Spleen (tissue), 11 donors: ENCODE measurements around the gene ECT2L. TPM values are rescaled to one million over a fixed set of nuclear protein-coding genes. Genes with fewer than 3 reads are reported as not detected.

Source experiments
- DNase-seq: peaks from one replicate; pipeline ENCODE4 v3.0.0-alpha.2; 2020
- H3K27ac ChIP-seq, 8 donors: fragments of 200-600 bp; sonication (generic) in 7 of 8; 1 replicate in 4 of 8; 2 replicates in 4 of 8; pipeline versions ENCODE4 v1.5.0 to v1.8.0; 2016 to 2021; ENCODE audit warnings: inconsistent platforms in 4 of 8, mild to moderate bottlenecking in 4 of 8, moderate library complexity in 1 of 8
- H3K27me3 ChIP-seq, 7 donors: fragments of 200-600 bp; sonication (generic) in 6 of 7; replicated peaks in 1 of 7; 1 replicate in 4 of 7; 2 replicates in 3 of 7; pipeline versions ENCODE4 v1.5.0 to v1.8.0; 2016 to 2021; ENCODE audit warnings: inconsistent platforms in 3 of 7, mild to moderate bottlenecking in 1 of 7
- H3K36me3 ChIP-seq, 6 donors: fragments of 200-600 bp; sonication (generic) in 5 of 6; 1 replicate in 4 of 6; 2 replicates in 2 of 6; pipeline versions ENCODE4 v1.5.0 to v1.8.0; 2016 to 2021; ENCODE audit warnings: inconsistent platforms in 2 of 6
- H3K4me1 ChIP-seq, 6 donors: fragments of 200-600 bp; sonication (generic) in 5 of 6; 1 replicate in 3 of 6; 2 replicates in 3 of 6; pipeline versions ENCODE4 v1.5.0 to v1.8.0; 2016 to 2021; ENCODE audit warnings: inconsistent platforms in 3 of 6
- H3K4me3 ChIP-seq, 8 donors: fragments of 200-600 bp; sonication (generic) in 7 of 8; 1 replicate in 4 of 8; 2 replicates in 4 of 8; pipeline versions ENCODE4 v1.5.0 to v1.8.0; 2016 to 2021; ENCODE audit warnings: inconsistent platforms in 4 of 8, mild to moderate bottlenecking in 4 of 8, moderate library complexity in 2 of 8
- H3K9me3 ChIP-seq, 8 donors: fragments of 200-600 bp; sonication (generic) in 7 of 8; 1 replicate in 4 of 8; 2 replicates in 4 of 8; pipeline versions ENCODE4 v1.5.0 to v1.8.0; 2016 to 2021; ENCODE audit warnings: inconsistent platforms in 4 of 8
- POLR2A ChIP-seq, 3 donors: fragments of 450-650 bp; IDR thresholded peaks; one replicate each; pipeline ENCODE4 v1.5.1; 2017; ENCODE audit warnings: antibody characterized with exemption in 3 of 3, mild to moderate bottlenecking in 1 of 3
- POLR2AphosphoS5 ChIP-seq, 3 donors: sonication (generic); formaldehyde crosslinking; IDR thresholded peaks; one replicate each; pipeline ENCODE4 v1.5.1; 2017; ENCODE audit warnings: antibody characterized with exemption in 3 of 3
- WGBS, 5 donors: extraction: QIAGEN DNeasy Blood & Tissue Kit in 3 of 5; methylation state at CpG; one replicate each; pipeline versions ENCODE4 v1.1.5 to v1.1.7; 2013 to 2018; 5-methylcytosine and 5-hydroxymethylcytosine counted together
- intact Hi-C: fragments of 100-400 bp; cut with DNase I; formaldehyde crosslinking; loops from one replicate; pipeline ENCODE4 v1.15.0; 2023; ENCODE audit warnings: low total_unique reads
- polyA plus RNA-seq, 3 donors: library from polyadenylated mRNA; stranded (reverse); fragments of 200-250 nt; gene quantifications; one replicate each; pipeline ENCODE4 v1.2.1, GENCODE V29; 2013
- total RNA-seq, 7 donors: library from RNA; depleted of rRNA in 3 of 7; stranded (reverse); fragments of >200 nt in 3 of 7; fragmentation: NEBNext Ultra II Directional in 4 of 7; extraction: Animal tissue kit (Norgen Biotek cat#: 25700) in 4 of 7; gene quantifications; one replicate each; pipeline versions ENCODE4 v1.1.0 to v1.2.1, GENCODE V29; 2016 to 2021
- TF ChIP-seq, protein P1 (sequence below), 11 experiments: fragments of 200-600 bp in 7 of 11; fragments of 450-650 bp in 4 of 11; sonication (generic) in 4 of 11; IDR thresholded peaks in 8 of 11; conservative IDR thresholded peaks in 3 of 11; 1 replicate in 7 of 11; 2 replicates in 4 of 11; pipeline versions ENCODE4 v1.4.0 to v1.8.0; 2016 to 2021; ENCODE audit warnings: antibody characterized with exemption in 11 of 11, inconsistent platforms in 4 of 11, mild to moderate bottlenecking in 1 of 11
- donor health status: healthy with polysubstance abuse.
- donor health status: DM: no; HTN: no; CAD: no; lungs with moderate emphysema.
- donor health status: DM: no; HTN: no; CAD: no.
- donor health status: Bipolar disorder and iron deficiency.
- donor health status: healthy.
- donor health status: DM: no; HTN: no; CAD: no.
- donor health status: DM: yes; HTN: yes; CAD: no.

The ECT2L gene
- total and polyA plus RNA-seq, 10 donors = 0.12 to 0.17 (median 0.13) TPM; not detected in 7

DNA sequence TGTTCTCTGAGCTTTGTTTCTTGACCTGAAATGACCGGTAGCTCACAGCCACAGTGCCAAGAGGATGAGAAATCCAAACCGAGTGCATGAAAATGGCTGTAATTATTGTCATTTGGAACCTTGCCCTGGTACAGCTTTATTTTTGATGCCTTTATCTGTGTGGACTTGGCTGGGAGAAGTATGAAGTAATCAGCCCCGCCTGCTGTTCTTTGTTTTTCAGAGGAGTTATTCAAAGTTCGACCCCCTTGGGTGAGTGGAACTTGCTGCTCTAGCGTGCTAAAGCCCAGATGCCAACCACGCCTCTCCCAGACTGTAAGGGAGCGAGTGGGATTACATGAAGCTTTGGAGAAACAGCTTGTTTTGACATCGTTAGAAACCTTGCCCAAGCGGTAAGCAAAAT lies 48.3 kb downstream of the ECT2L start:
- Histone ChIP-seq H3K9me3 (no peaks in the 10 kb centered on the region), H3K27me3 (no peaks in the 10 kb centered on the region), H3K4me3 (no peak overlapping the region), H3K4me1 (no peaks in the 10 kb centered on the region), H3K27ac (no peak overlapping the region), H3K36me3 (no peaks in the 10 kb centered on the region)
- TF ChIP-seq POLR2AphosphoS5 (IDR thresholded peaks at IDR 0.05) = no peak
- no peak for TF ChIP-seq POLR2A (IDR thresholded peaks at IDR 0.05)
- TF ChIP-seq, protein P1, sequence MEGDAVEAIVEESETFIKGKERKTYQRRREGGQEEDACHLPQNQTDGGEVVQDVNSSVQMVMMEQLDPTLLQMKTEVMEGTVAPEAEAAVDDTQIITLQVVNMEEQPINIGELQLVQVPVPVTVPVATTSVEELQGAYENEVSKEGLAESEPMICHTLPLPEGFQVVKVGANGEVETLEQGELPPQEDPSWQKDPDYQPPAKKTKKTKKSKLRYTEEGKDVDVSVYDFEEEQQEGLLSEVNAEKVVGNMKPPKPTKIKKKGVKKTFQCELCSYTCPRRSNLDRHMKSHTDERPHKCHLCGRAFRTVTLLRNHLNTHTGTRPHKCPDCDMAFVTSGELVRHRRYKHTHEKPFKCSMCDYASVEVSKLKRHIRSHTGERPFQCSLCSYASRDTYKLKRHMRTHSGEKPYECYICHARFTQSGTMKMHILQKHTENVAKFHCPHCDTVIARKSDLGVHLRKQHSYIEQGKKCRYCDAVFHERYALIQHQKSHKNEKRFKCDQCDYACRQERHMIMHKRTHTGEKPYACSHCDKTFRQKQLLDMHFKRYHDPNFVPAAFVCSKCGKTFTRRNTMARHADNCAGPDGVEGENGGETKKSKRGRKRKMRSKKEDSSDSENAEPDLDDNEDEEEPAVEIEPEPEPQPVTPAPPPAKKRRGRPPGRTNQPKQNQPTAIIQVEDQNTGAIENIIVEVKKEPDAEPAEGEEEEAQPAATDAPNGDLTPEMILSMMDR (IDR thresholded peaks at IDR 0.05 in 8 of 11, conservative IDR thresholded peaks at IDR 0.05 in 3 of 11) = no peak
- 80 to 91% (median 83%) methylated on average over 9 of the region's 9 CpGs for WGBS, 5 donors
- intact Hi-C loops = no loop called here
- no peak for DNase-seq

DNA sequence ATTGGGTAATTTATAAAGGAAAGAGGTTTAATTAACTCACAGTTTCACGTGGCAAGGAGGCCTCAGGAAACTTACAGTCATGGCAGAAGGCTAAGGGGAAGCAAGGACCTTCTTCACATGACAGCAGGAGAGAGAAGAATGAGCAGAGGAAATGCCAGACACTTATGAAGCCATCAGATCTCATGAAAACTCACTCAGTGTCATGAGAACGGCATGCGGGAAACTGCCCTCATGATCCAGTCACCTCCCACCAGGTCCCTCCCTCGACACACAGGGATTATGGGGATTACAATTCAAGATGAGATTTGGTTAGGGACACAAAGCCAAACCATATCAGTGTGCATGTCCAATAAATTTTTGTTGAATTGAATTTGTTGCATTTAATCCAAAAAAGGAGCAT lies 52.0 kb downstream of the ECT2L start:
- 75 to 91% (median 86%) methylated on average over 4 of the region's 4 CpGs for WGBS, 5 donors
- Histone ChIP-seq H3K36me3 (no peaks in the 10 kb centered on the region), H3K4me3 (no peak overlapping the region), H3K27me3 (no peaks in the 10 kb centered on the region), H3K9me3 (no peaks in the 10 kb centered on the region), H3K27ac (no peak overlapping the region), H3K4me1 (no peaks in the 10 kb centered on the region)
- intact Hi-C loops = no loop called here
- no peak for DNase-seq
- TF ChIP-seq, protein P1 (IDR thresholded peaks at IDR 0.05 in 8 of 11, conservative IDR thresholded peaks at IDR 0.05 in 3 of 11) = no peak
- TF ChIP-seq POLR2A (IDR thresholded peaks at IDR 0.05) (no peak), POLR2AphosphoS5 (IDR thresholded peaks at IDR 0.05) (no peak)

DNA sequence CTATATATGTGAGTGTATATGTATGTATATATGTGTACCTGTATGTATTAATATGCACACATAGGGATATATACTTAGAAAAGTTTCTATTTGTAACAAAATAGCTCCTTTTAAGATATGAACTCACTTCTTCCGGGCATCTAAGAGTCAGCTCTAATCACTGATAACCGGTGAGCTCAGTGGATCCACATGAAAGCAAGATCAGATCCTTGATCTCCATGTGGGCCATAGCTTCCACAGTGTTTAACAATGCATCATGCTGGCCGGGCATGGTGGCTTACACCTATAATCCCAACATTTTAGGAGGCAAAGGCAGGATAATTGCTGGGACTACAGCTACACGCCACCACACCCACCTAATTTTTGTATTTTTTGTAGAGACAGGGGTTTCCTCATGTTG lies 52.6 kb downstream of the ECT2L start:
- intact Hi-C loops = no loop called here
- Histone ChIP-seq H3K27me3 (no peaks in the 10 kb centered on the region), H3K9me3 (no peaks in the 10 kb centered on the region), H3K27ac (no peak overlapping the region), H3K36me3 (no peaks in the 10 kb centered on the region), H3K4me1 (no peaks in the 10 kb centered on the region), H3K4me3 (no peak overlapping the region)
- TF ChIP-seq POLR2A (IDR thresholded peaks at IDR 0.05) (no peak), POLR2AphosphoS5 (IDR thresholded peaks at IDR 0.05) (no peak)
- TF ChIP-seq, protein P1 (IDR thresholded peaks at IDR 0.05 in 8 of 11, conservative IDR thresholded peaks at IDR 0.05 in 3 of 11) = no peak
- DNase-seq = no peak
- 80 to 94% (median 90%) methylated on average over 4 of the region's 4 CpGs for WGBS, 5 donors

DNA sequence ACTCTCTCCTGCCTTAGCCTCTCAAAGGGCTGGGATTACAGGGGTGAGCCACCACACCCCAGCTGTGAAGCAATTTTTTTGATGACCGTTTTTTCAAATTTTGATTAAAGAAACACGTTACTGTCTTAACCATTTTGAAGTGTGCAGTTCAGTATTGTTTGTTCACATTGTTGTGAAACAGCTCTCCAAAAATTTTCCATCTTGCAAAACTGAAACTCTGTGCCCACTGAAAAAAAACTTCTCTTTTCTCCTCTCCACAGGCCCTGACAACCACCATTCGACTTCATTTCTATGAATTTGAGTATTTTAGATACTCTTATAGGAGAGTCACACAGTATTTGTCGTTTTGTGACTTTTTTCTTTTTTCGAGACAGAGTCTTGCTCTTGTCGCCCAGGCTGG lies 53.9 kb downstream of the ECT2L start:
- H3K27ac ChIP-seq = no peak overlapping the region
- no peaks in the 10 kb centered on the region for H3K9me3 ChIP-seq
- intact Hi-C loops = no loop called here
- H3K36me3 ChIP-seq = no peaks in the 10 kb centered on the region
- no peaks in the 10 kb centered on the region for H3K4me1 ChIP-seq
- 68 to 85% (median 79%) methylated on average over 6 of the region's 6 CpGs for WGBS, 5 donors
- DNase-seq = no peak
- TF ChIP-seq POLR2A (IDR thresholded peaks at IDR 0.05) = no peak
- TF ChIP-seq POLR2AphosphoS5 (IDR thresholded peaks at IDR 0.05) = no peak
- TF ChIP-seq, protein P1 (IDR thresholded peaks at IDR 0.05 in 8 of 11, conservative IDR thresholded peaks at IDR 0.05 in 3 of 11) = no peak
- no peaks in the 10 kb centered on the region for H3K27me3 ChIP-seq
- no peak overlapping the region for H3K4me3 ChIP-seq
